DMS79 treated with DMSO at 0.1 percent for 48 hours (cell line): ENCODE measurements around the gene PSMA3.

Experiments
- DNase-seq: peaks from one replicate; lab custom pipeline; 2025; lab: John Stamatoyannopoulos, UW

The PSMA3 gene

GRCh38 chr14:58299401-58300330, 55.0 kb downstream of the PSMA3 start:
- DNase-seq, result peak; percentile 40

GRCh38 chr14:58301416-58301815, 56.8 kb downstream of the PSMA3 start:
- DNase-seq, result no peak

- no peak for DNase-seq
These were observed 61.1 kb downstream of the PSMA3 start for GRCh38 chr14:58305730-58306129.

GRCh38 chr14:58307597-58308316, 63.1 kb downstream of the PSMA3 start:
- DNase-seq, result no peak

GRCh38 chr14:58309086-58309485, 64.4 kb downstream of the PSMA3 start:
- DNase-seq, result no peak

- DNase-seq, result no peak
These were observed 69.1 kb downstream of the PSMA3 start for GRCh38 chr14:58313699-58314098.

GRCh38 chr14:58315606-58316005, 71.0 kb downstream of the PSMA3 start:
- DNase-seq, result no peak
